Colonic mucosa (tissue), 4 donors: ENCODE data around the gene NSA2. TPM values are rescaled to one million over a fixed set of nuclear protein-coding genes. Genes with fewer than 3 reads are reported as not detected.
"Not testable (repeated sequence)": the region's sequence is repeated elsewhere in the genome, so short reads cannot be mapped to it uniquely, and the experiment has no call there.

ENCODE experiments used
- DNase-seq: peaks from one replicate; pipeline ENCODE4 v3.0.0-alpha.2; 2020
- H3K27ac ChIP-seq: fragments of 200-600 bp; one replicate; pipeline ENCODE4 v1.8.0; 2021
- H3K27me3 ChIP-seq: fragments of 200-600 bp; one replicate; pipeline ENCODE4 v1.8.0; 2021
- H3K36me3 ChIP-seq: fragments of 200-600 bp; one replicate; pipeline ENCODE4 v1.8.0; 2021
- H3K4me1 ChIP-seq: fragments of 200-600 bp; one replicate; pipeline ENCODE4 v1.8.0; 2021; ENCODE audit warnings: mild to moderate bottlenecking
- H3K4me3 ChIP-seq: fragments of 200-600 bp; one replicate; pipeline ENCODE4 v1.8.0; 2021
- H3K9ac ChIP-seq, 2 donors: one replicate each; pipeline ENCODE4 v1.7.0; 2013; ENCODE audit warnings: control low read depth in 2 of 2, low read depth in 2 of 2, low read length in 2 of 2
- H3K9me3 ChIP-seq: fragments of 200-600 bp; one replicate; pipeline ENCODE4 v1.8.0; 2021
- CTCF ChIP-seq: fragments of 200-600 bp; IDR thresholded peaks from one replicate; pipeline ENCODE4 v1.8.0; 2022; ENCODE audit warnings: antibody characterized with exemption, mild to moderate bottlenecking
- intact Hi-C: fragments of 100-400 bp; cut with DNase I; formaldehyde crosslinking; loops from one replicate; pipeline ENCODE4 v1.14.1; 2022
- total RNA-seq, 2 donors: library from RNA; stranded (reverse); fragmentation: NEBNext Ultra II Directional in 1 of 2; extraction: Animal tissue kit (Norgen Biotek cat#: 25700) in 1 of 2; gene quantifications; one replicate each; pipeline ENCODE4 v1.2.1, GENCODE V29; 2021
- donor health status: healthy.
- donor health status: DM: no; HTN: no; CAD: no.
- donor health status: DM: no; HTN: no; CAD: no.

The NSA2 gene
- total RNA-seq, 2 donors from 2014 or later: 55.0 to 56.9 TPM

- no peak for TF ChIP-seq CTCF
- H3K4me1 ChIP-seq: no peaks in the 10 kb centered on the region
- H3K36me3 ChIP-seq: peaks cover 3% of the 10 kb centered on the region
- DNase-seq: no peak
- intact Hi-C loops: loop anchor here (10.0 kb wide), 1 partner anchor 74 kb away; no protein-coding TSS in a partner anchor
- H3K9ac ChIP-seq: no peak overlapping the region
- H3K27me3 ChIP-seq: no peaks in the 10 kb centered on the region
- no peak overlapping the region for H3K4me3 ChIP-seq
- H3K27ac ChIP-seq: no peak overlapping the region
- H3K9me3 ChIP-seq: no peaks in the 10 kb centered on the region
These were observed 28.6 kb upstream of the NSA2 start for GRCh38 chr5:74738406-74738805.

- DNase-seq, H3K4me1 ChIP-seq, H3K36me3 ChIP-seq, H3K9ac ChIP-seq, H3K4me3 ChIP-seq, intact Hi-C loops, H3K9me3 ChIP-seq, H3K27ac ChIP-seq, H3K27me3 ChIP-seq: not testable (repeated sequence)
These were observed 18.3 kb upstream of the NSA2 start for GRCh38 chr5:74748742-74749141.

GRCh38 chr5:74761241-74761640 is 5.8 kb upstream of the NSA2 start:
- Histone ChIP-seq H3K4me1 (peaks cover 10% of the 10 kb centered on the region), H3K27me3 (no peaks in the 10 kb centered on the region), H3K4me3 (no peak overlapping the region), H3K9me3 (no peaks in the 10 kb centered on the region), H3K36me3 (no peaks in the 10 kb centered on the region), H3K9ac (no peak overlapping the region), H3K27ac (no peak overlapping the region)
- TF ChIP-seq CTCF: no peak
- DNase-seq: no peak
- intact Hi-C loops: loop anchor here (10.0 kb wide), 1 partner anchor 66 kb away; no protein-coding TSS in a partner anchor

GRCh38 chr5:74762599-74762998 is 4.5 kb upstream of the NSA2 start:
- no peak for TF ChIP-seq CTCF
- Histone ChIP-seq H3K4me1 (peaks cover 10% of the 10 kb centered on the region), H3K27me3 (no peaks in the 10 kb centered on the region), H3K9me3 (no peaks in the 10 kb centered on the region), H3K4me3 (no peak overlapping the region), H3K9ac (no peak overlapping the region), H3K36me3 (no peaks in the 10 kb centered on the region), H3K27ac (no peak overlapping the region)
- intact Hi-C loops: loop anchor here (10.0 kb wide), 1 partner anchor 68 kb away; no protein-coding TSS in a partner anchor
- no peak for DNase-seq

GRCh38 chr5:74763504-74763903 is 3.5 kb upstream of the NSA2 start:
- H3K36me3 ChIP-seq: no peaks in the 10 kb centered on the region
- no peak overlapping the region for H3K27ac ChIP-seq
- no peaks in the 10 kb centered on the region for H3K27me3 ChIP-seq
- no peak for DNase-seq
- intact Hi-C loops: loop anchor here (10.0 kb wide), 1 partner anchor 69 kb away; no protein-coding TSS in a partner anchor
- no peaks in the 10 kb centered on the region for H3K9me3 ChIP-seq
- TF ChIP-seq CTCF: no peak
- H3K4me3 ChIP-seq: no peak overlapping the region
- no peak overlapping the region for H3K9ac ChIP-seq
- peaks cover 16% of the 10 kb centered on the region for H3K4me1 ChIP-seq

- peaks cover 16% of the 10 kb centered on the region for H3K4me1 ChIP-seq
- intact Hi-C loops: loop anchor here (5.0 to 10.0 kb wide), 2 partner anchors 70 to 572 kb away; partner anchors contain the start of gene HMGCR
- DNase-seq: no peak
- no peak overlapping the region for H3K9ac ChIP-seq
- H3K9me3 ChIP-seq: no peaks in the 10 kb centered on the region
- no peak for TF ChIP-seq CTCF
- no peak overlapping the region for H3K27ac ChIP-seq
- no peaks in the 10 kb centered on the region for H3K27me3 ChIP-seq
- H3K4me3 ChIP-seq: no peak overlapping the region
- no peaks in the 10 kb centered on the region for H3K36me3 ChIP-seq
These were observed 1.8 kb upstream of the NSA2 start for GRCh38 chr5:74765201-74765600.
